GM18505 (cell line): ENCODE measurements around the gene PDZD4.

Experiments
- ATAC-seq: cut with Tn5 transposase; IDR thresholded peaks from one replicate; pipeline ENCODE4 v1.9.1; 2021; ENCODE audit not compliant: unreplicated experiment
- POLR2A ChIP-seq: IDR thresholded peaks from 4 replicates; pipeline ENCODE4 v1.6.1; 2011; ENCODE audit warnings: borderline replicate concordance; ENCODE audit not compliant: insufficient read depth, insufficient read length; ENCODE audit errors: extremely low read depth

Gene PDZD4

GRCh38 chrX:153774576-153775292, 55.6 kb downstream of the PDZD4 start:
- TF ChIP-seq POLR2A = no peak
- no peak for ATAC-seq

DNA sequence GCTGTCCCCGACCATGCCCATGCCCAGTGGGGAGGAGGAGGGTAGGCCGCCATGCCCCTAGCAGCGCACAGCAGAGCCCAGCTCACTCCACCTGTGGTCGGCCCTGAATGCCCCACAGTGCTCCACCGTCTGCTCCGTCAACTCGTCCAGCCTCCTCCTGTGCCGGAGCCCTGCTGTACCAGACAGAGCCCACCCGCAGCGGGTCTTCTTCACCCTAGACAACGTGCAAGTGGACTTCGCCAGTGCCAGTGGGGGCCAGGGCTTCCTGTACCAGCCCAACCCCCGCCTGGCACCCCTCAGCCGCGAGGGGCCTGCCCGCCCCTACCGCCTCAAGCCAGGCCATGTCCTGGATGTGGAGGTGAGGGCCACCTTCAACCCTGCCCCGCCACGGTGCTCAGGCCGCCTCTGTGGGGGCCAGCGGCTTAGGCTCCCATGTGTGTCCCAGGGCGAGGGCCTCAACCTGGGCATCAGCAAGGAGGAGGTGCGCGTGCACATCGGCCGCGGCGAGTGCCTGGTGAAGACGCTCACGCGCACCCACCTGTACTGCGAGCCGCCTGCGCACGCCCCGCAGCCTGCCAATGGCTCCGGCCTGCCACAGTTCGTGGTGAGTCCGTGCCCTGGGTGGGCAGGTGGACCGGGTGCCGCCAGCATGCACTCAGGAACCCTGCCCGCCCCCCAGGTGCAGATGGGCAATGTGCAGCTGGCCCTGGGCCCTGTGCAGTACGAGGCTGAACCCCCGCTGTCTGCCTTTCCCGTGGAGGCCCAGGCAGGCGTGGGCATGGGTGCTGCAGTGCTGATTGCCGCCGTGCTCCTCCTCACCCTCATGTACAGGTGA, 56.4 kb downstream of the PDZD4 start:
- no peak for TF ChIP-seq POLR2A
- no peak for ATAC-seq

DNA sequence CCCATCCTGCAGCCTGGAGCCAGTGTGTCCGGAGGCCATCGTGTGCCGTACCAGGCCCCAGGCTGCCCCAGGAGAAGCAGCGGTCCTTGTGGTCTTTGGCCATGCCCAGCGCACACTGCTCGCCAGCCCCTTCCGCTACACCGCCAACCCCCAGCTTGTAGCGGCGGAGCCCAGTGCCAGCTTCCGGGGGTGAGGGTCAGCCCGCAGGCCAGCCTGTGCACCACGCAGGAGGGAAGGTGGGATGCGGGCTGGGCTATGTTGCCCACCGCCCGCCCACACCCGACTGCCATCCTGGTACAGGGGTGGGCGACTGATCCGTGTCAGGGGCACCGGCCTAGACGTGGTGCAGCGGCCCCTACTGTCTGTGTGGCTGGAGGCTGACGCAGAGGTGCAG, 57.1 kb downstream of the PDZD4 start:
- no peak for TF ChIP-seq POLR2A
- ATAC-seq = no peak

- no peak for ATAC-seq
- TF ChIP-seq POLR2A = no peak
Observed at GRCh38 chrX:153772316-153773217, 57.8 kb downstream of the PDZD4 start.

GRCh38 chrX:153771415-153772315, 58.7 kb downstream of the PDZD4 start:
- no peak for TF ChIP-seq POLR2A
- ATAC-seq = no peak

DNA sequence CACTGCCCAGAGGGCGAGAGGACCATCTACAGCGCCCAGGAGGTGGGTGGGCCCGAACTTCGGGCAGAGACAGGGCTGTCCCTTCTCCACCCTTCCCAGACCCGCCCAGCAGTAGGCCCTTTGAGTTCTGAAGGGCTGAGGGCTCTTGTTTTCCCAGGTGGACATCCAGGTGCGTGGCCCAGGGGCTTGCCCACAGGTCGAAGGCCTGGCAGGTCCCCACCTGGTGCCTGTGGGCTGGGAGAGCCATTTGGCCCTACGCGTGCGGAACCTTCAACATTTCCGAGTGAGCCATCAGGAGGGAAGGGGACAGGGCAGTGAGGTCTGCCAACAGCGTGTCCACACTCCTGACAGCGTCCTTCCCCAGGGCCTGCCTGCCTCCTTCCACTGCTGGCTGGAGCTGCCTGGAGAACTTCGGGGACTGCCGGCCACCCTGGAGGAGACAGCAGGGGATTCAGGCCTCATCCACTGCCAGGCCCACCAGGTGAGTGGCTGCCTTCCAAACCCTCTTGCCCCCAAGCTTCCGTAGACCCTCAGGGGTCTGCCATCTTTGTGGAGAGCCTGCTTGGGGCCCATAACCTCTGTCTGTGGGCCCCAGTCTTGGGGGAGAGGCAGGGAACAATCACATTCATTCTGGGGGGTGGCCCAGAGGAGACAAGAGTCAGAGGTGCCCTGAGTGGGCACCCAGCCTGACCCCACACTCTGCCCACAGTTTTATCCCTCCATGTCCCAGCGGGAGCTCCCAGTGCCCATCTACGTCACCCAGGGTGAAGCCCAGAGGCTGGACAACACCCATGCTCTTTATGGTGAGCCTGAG, 59.5 kb downstream of the PDZD4 start:
- no peak for TF ChIP-seq POLR2A
- no peak for ATAC-seq

DNA sequence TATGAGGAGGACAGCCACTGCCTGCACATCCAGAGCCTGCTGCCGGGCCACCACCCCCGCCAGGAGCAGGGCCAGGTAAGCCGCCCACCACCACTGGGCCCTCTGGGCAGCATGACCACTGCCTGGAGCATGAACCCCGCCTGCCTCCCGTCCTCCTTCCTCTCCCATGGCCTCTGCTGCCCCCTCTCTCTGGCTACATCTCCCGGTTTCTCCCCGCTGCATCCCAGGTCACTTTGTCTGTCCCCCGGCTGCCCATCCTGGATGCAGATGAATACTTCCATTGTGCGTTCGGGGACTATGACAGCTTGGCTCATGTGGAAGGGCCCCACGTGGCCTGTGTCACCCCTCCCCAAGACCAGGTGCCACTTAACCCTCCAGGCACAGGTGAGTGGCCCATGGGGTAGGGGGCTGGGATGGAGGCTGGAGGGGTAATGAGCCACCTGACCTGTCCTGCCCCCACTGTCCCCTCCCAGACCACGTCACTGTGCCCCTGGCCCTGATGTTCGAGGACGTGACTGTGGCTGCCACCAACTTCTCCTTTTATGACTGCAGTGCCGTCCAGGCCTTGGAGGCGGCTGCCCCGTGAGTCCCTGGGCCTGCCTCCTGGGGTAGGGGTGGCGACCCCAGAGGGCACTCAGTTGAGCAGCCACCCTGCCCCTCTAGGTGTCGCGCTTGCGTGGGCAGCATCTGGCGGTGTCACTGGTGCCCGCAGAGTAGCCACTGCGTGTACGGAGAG, 60.3 kb downstream of the PDZD4 start:
- no peak for ATAC-seq
- TF ChIP-seq POLR2A = no peak

- ATAC-seq = no peak
- no peak for TF ChIP-seq POLR2A
Observed at GRCh38 chrX:153769158-153769864, 61.0 kb downstream of the PDZD4 start.

- no peak for TF ChIP-seq POLR2A
- no peak for ATAC-seq
Observed at GRCh38 chrX:153768311-153769157, 61.8 kb downstream of the PDZD4 start.

DNA sequence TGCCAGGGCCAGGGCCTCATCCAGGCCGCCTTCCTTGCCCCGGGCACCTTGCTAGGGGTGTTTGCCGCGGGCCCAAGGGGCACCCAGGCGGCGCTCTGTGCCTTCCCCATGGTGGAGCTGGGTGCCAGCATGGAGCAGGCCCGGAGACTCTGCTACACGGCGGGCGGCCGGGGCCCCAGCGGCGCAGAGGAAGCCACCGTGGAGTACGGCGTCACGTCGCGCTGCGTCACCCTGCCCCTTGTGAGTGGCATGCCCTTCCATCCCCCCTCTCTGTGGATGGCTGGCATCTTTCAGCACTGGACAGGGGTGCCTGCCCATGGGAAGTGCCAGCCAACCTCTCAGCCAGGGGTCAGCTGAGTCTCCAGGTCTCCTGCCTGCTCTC, 62.7 kb downstream of the PDZD4 start:
- TF ChIP-seq POLR2A = no peak
- no peak for ATAC-seq
